PC-3 (cell line): ENCODE data around the gene SPATA46. TPM values are rescaled to one million over a fixed set of nuclear protein-coding genes. Genes with fewer than 3 reads are reported as not detected.

Experiments used
- ATAC-seq: fragments of 200-7000 bp; cut with Tn5 transposase; 2 replicates; pipeline ENCODE4 v1.9.1; 2020; ENCODE audit warnings: mild to moderate bottlenecking, moderate library complexity
- BruUV-seq: library from RNA; stranded (reverse); fragments of 400-500 nt; replicated peaks from 2 replicates; lab custom pipeline; 2021; lab: Mats Ljungman, UMichigan
- CTCF ChIA-PET: fragments of 300-600 bp; sonication (Branson Sonifier 250); formaldehyde crosslinking; loops from one replicate; lab custom pipeline; 2022; ENCODE audit warnings: antibody characterized with exemption; lab: Charles Lee
- POLR2A ChIA-PET: fragments of 300-600 bp; sonication (Branson Sonifier 250); formaldehyde crosslinking; loops from one replicate; lab custom pipeline; 2022; ENCODE audit warnings: antibody characterized with exemption; ENCODE audit not compliant: unreplicated experiment; lab: Charles Lee
- DNase-seq: peaks from one replicate; pipeline ENCODE4 v3.0.0-alpha.2; 2015
- H2AFZ ChIP-seq: fragments of 300-600 bp; sonication (generic); 2 replicates; pipeline ENCODE4 v1.6.0; 2016; ENCODE audit warnings: antibody characterized with exemption, low read length
- H3F3A ChIP-seq: fragments of 300-600 bp; sonication (generic); one replicate; pipeline ENCODE4 v1.6.0; 2017; ENCODE audit warnings: antibody characterized with exemption, low read length, control low read depth, mild to moderate bottlenecking; ENCODE audit not compliant: unreplicated experiment
- H3K27ac ChIP-seq: fragments of 300-600 bp; sonication (generic); 2 replicates; pipeline ENCODE4 v1.5.1; 2016; ENCODE audit warnings: mild to moderate bottlenecking, low read length
- H3K27me3 ChIP-seq: fragments of 300-600 bp; sonication (generic); 2 replicates; pipeline ENCODE4 v1.6.1; 2016; ENCODE audit warnings: low read length, mixed read lengths
- H3K36me3 ChIP-seq: fragments of 300-600 bp; sonication (generic); 2 replicates; pipeline ENCODE4 v1.6.1; 2016; ENCODE audit warnings: low read depth, mixed run types, low read length, mixed read lengths
- H3K4me1 ChIP-seq: fragments of 300-600 bp; sonication (generic); 2 replicates; pipeline ENCODE4 v1.5.1; 2016; ENCODE audit warnings: low read length; ENCODE audit not compliant: insufficient read depth
- H3K4me2 ChIP-seq: fragments of 300-600 bp; sonication (generic); 2 replicates; pipeline ENCODE4 v1.6.0; 2016; ENCODE audit warnings: low read length
- H3K4me3 ChIP-seq: fragments of 300-600 bp; sonication (generic); 2 replicates; pipeline ENCODE4 v1.5.1; 2016; ENCODE audit warnings: mild to moderate bottlenecking, low read length, mixed read lengths
- H3K79me2 ChIP-seq: fragments of 300-600 bp; sonication (generic); 2 replicates; pipeline ENCODE4 v1.6.1; 2017; ENCODE audit warnings: low read length, mixed read lengths
- H3K9ac ChIP-seq: fragments of 300-600 bp; sonication (generic); 2 replicates; pipeline ENCODE4 v1.6.0; 2016; ENCODE audit warnings: mild to moderate bottlenecking, low read length
- H3K9me2 ChIP-seq: fragments of 300-600 bp; sonication (generic); replicated peaks from 2 replicates; pipeline ENCODE4 v1.6.1; 2016; ENCODE audit warnings: mixed run types, low read length, mixed read lengths
- H3K9me3 ChIP-seq: fragments of 300-600 bp; sonication (generic); 2 replicates; pipeline ENCODE4 v1.6.1; 2016; ENCODE audit warnings: low read length, mixed read lengths
- H4K20me1 ChIP-seq: fragments of 300-600 bp; sonication (generic); 2 replicates; pipeline ENCODE4 v1.6.1; 2016; ENCODE audit warnings: low read length, mixed read lengths
- CTCF ChIP-seq: fragments of 300-600 bp; sonication (generic); conservative IDR thresholded peaks from 2 replicates; pipeline ENCODE4 v1.5.1; 2017; ENCODE audit warnings: antibody characterized with exemption, low read depth, mild to moderate bottlenecking, low read length
- EZH2 ChIP-seq: fragments of 300-600 bp; sonication (generic); IDR thresholded peaks from one replicate; pipeline ENCODE4 v1.6.1; 2017; ENCODE audit warnings: antibody characterized with exemption, mild to moderate bottlenecking, low read length; ENCODE audit not compliant: unreplicated experiment
- EZH2phosphoT487 ChIP-seq: fragments of 300-600 bp; sonication (generic); IDR thresholded peaks from 2 replicates; pipeline ENCODE4 v1.6.1; 2018; ENCODE audit warnings: mild to moderate bottlenecking, antibody characterized with exemption, low read length, borderline replicate concordance
- intact Hi-C: fragments of 100-400 bp; cut with micrococcal nuclease; formaldehyde crosslinking; loops from 2 replicates; pipeline ENCODE4 v1.9.0; 2023
- total RNA-seq: library from RNA; depleted of rRNA; stranded (reverse); fragments of >200 nt; gene quantifications from 2 replicates; pipeline ENCODE4 v1.2.3, GENCODE V29; 2014

SPATA46 gene
- total RNA-seq, 1 experiment from 2014 or later, result not detected

- intact Hi-C loops, result loop anchor here (10.0 kb wide), 2 partner anchors 234 to 626 kb away; partner anchors contain the start of gene ATF6
- CTCF ChIA-PET, result interaction anchor here (0.6 to 1.9 kb wide), 2 partner anchors 33 to 332 kb away, joined by 9 to 14 read pairs (median 9); no protein-coding TSS in a partner anchor
Observed at GRCh38 chr1:162390396-162391185, 13.9 kb upstream of the SPATA46 start.

GRCh38 chr1:162389971-162390370, 13.3 kb upstream of the SPATA46 start:
- Histone ChIP-seq H3K4me3 (no peak overlapping the region), H3K27me3 (no peaks in the 10 kb centered on the region), H3F3A (no peaks in the 10 kb centered on the region), H3K9me3 (no peaks in the 10 kb centered on the region), H3K4me2 (no peak overlapping the region), H3K9me2 (no peaks in the 10 kb centered on the region), H3K36me3 (no peaks in the 10 kb centered on the region), H3K9ac (no peak overlapping the region), H4K20me1 (no peaks in the 10 kb centered on the region), H2AFZ (no peak overlapping the region), H3K79me2 (no peaks in the 10 kb centered on the region), H3K27ac (no peak overlapping the region), H3K4me1 (peaks cover 11% of the 10 kb centered on the region)
- TF ChIP-seq CTCF (no peak), EZH2phosphoT487 (no peak), EZH2 (no peak)
- ATAC-seq (no peak), DNase-seq (no peak)
- intact Hi-C loops, result loop anchor here (10.0 kb wide), 2 partner anchors 235 to 625 kb away; partner anchors contain the start of gene ATF6
- ChIA-PET POLR2A (no interaction called here), CTCF (interaction anchor here (1.3 to 1.9 kb wide), 2 partner anchors 32 to 353 kb away, joined by 3 to 14 read pairs; no protein-coding TSS in a partner anchor)
- no TSS peak for BruUV-seq

More at GRCh38 chr1:162390396-162391185, 13.9 kb upstream of the SPATA46 start:
- Histone ChIP-seq H3K9me2 (no peaks in the 10 kb centered on the region), H3K79me2 (no peaks in the 10 kb centered on the region), H3K27ac (no peak overlapping the region), H3K4me1 (peaks cover 11% of the 10 kb centered on the region), H3K4me3 (no peak overlapping the region), H3K9me3 (no peaks in the 10 kb centered on the region), H3K4me2 (no peak overlapping the region), H3K27me3 (no peaks in the 10 kb centered on the region), H2AFZ (no peak overlapping the region), H3F3A (no peaks in the 10 kb centered on the region), H4K20me1 (no peaks in the 10 kb centered on the region), H3K9ac (no peak overlapping the region), H3K36me3 (no peaks in the 10 kb centered on the region)
- no peak for TF ChIP-seq EZH2
- TF ChIP-seq CTCF, result no peak
- no peak for ATAC-seq
- POLR2A ChIA-PET, result no interaction called here
- no TSS peak for BruUV-seq
- no peak for DNase-seq
